PC-9 (cell line): ENCODE data around the gene DACH1.

ENCODE experiments used
- EZH2 ChIP-seq: fragments of 200-600 bp; sonication (generic); IDR thresholded peaks from 2 replicates; pipeline ENCODE4 v1.8.0; 2017; ENCODE audit warnings: antibody characterized with exemption, low read depth
- TF ChIP-seq, protein P1 (sequence below): fragments of 200-600 bp; sonication (generic); conservative IDR thresholded peaks from 2 replicates; pipeline ENCODE4 v1.6.1; 2017; ENCODE audit warnings: mixed run types, antibody characterized with exemption, mild to moderate bottlenecking, moderate library complexity

GRCh38 chr13:71754407-71754974, 112.5 kb downstream of the DACH1 start:
- TF ChIP-seq, protein P1, sequence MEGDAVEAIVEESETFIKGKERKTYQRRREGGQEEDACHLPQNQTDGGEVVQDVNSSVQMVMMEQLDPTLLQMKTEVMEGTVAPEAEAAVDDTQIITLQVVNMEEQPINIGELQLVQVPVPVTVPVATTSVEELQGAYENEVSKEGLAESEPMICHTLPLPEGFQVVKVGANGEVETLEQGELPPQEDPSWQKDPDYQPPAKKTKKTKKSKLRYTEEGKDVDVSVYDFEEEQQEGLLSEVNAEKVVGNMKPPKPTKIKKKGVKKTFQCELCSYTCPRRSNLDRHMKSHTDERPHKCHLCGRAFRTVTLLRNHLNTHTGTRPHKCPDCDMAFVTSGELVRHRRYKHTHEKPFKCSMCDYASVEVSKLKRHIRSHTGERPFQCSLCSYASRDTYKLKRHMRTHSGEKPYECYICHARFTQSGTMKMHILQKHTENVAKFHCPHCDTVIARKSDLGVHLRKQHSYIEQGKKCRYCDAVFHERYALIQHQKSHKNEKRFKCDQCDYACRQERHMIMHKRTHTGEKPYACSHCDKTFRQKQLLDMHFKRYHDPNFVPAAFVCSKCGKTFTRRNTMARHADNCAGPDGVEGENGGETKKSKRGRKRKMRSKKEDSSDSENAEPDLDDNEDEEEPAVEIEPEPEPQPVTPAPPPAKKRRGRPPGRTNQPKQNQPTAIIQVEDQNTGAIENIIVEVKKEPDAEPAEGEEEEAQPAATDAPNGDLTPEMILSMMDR, result peak; percentile 30; the same call in 1 of the 2 replicates
- no peak for TF ChIP-seq EZH2
